GM10266 (cell line): ENCODE data around the gene SCAF8.

Experiments
- DNase-seq: peaks from one replicate; pipeline ENCODE4 v3.0.0; 2012; ENCODE audit errors: extremely low spot score
- TF ChIP-seq, protein P1 (sequence below): IDR thresholded peaks from 2 replicates; pipeline ENCODE4 v1.5.1; 2012; ENCODE audit warnings: mild to moderate bottlenecking, low read depth; ENCODE audit not compliant: control insufficient read depth, insufficient read depth; ENCODE audit errors: missing control alignments

SCAF8 gene

DNA sequence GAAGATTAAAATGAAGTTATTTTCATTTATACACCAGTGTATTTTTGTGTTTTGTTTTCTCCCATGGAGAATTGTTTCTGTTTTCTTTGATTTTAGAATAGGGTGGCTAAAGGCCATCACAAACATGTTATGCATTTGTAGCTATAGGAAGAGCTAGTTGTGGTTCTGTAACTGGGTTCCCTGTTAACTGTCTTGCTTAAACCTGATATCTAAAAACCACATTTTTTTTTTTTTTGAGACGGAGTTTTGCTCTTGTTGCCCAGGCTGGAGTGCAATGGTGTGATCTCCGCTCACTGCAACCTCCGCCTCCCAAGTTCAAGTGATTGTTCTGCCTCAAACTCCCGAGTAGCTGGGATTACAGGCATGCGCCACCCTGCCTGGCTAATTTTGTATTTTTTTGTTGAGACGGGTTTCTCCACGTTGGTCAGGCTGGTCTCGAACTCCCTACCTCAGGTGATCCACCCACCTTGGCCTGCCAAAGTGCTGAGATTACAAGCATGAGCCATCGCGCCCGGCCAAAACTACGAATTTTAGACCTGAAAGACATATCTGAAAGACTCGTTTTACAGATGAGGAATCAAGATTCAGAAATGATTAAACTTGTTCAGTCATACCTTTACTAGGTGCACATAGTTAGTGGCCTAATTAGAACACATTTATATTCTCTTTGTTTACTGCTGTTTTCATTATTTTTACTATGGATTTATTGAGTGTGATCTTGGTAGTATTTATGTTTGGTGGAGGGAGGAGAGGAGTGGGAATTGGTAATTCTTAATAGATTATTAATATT, 18.0 kb downstream of the SCAF8 start:
- DNase-seq, result no peak
- TF ChIP-seq, protein P1, sequence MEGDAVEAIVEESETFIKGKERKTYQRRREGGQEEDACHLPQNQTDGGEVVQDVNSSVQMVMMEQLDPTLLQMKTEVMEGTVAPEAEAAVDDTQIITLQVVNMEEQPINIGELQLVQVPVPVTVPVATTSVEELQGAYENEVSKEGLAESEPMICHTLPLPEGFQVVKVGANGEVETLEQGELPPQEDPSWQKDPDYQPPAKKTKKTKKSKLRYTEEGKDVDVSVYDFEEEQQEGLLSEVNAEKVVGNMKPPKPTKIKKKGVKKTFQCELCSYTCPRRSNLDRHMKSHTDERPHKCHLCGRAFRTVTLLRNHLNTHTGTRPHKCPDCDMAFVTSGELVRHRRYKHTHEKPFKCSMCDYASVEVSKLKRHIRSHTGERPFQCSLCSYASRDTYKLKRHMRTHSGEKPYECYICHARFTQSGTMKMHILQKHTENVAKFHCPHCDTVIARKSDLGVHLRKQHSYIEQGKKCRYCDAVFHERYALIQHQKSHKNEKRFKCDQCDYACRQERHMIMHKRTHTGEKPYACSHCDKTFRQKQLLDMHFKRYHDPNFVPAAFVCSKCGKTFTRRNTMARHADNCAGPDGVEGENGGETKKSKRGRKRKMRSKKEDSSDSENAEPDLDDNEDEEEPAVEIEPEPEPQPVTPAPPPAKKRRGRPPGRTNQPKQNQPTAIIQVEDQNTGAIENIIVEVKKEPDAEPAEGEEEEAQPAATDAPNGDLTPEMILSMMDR, result no peak

DNA sequence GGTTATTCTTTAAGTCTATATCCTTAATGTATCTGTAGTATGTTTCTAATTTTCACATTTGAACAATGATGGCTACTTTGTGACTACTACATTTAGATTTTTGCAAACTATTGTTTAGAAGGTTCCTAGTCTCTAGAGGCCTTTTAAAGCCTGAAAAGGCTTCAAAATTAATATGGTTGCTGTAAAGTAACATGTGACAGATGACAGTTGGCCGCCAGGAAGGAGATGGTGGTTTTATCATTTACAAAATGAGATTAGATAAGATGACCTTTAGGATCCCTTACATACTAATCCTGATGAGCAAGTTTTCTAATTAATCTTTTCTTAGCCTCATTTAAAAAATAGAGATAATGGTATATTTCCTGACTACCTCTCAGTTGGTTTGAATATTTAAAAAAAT, 18.8 kb downstream of the SCAF8 start:
- no peak for DNase-seq
- TF ChIP-seq, protein P1, result no peak

DNA sequence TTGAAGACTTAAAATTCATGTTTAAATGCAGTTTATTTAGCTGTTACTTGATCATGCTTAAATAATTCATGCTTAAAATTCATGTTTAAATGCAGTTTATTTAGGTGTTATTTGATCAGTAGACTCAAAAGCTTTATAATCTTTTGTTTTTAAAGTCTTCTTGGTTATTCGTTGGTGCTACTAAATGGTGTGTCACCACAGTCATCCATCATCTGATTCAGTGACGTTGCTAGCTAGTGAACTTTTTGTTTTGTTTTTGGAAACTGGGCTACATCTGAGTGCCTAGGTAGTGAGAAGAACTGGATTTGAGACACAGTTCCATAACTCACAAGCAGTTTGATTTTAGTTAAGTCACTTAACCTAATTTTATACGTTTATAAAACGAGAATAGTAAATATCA, 20.9 kb downstream of the SCAF8 start:
- DNase-seq, result no peak
- TF ChIP-seq, protein P1, result no peak

DNA sequence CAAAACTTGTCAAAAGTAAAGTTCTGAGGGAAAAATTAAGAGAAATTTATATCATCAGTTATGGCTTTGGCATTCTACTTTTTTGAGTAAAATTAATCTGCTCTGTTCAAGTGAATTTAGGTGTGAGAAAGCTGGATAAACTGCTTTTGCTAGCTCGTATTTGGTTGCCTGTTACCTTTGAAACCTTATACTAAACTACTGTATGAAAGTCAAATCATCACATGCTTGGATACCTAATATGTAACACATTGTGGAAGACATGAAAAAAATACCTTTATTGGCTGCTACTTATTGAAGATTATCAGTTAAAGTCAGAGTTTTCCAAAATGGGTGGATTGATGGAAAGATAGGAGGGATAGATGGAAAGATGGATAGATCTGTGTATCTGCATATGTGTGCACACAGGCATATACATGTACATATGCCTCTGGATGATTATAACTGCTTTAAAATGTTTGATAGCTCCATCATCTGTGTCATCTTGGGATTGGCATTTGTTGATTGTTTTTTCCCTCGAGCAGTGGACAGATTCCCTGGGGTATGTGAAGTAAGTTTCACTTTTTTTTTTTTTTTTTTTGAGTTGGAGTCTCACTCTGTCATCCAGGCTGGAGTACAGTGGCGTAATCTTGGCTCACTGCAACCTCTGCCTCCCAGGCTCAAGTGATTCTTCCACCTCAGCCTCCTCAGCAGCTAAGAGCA, 24.3 kb downstream of the SCAF8 start:
- TF ChIP-seq, protein P1, result no peak
- DNase-seq, result no peak

DNA sequence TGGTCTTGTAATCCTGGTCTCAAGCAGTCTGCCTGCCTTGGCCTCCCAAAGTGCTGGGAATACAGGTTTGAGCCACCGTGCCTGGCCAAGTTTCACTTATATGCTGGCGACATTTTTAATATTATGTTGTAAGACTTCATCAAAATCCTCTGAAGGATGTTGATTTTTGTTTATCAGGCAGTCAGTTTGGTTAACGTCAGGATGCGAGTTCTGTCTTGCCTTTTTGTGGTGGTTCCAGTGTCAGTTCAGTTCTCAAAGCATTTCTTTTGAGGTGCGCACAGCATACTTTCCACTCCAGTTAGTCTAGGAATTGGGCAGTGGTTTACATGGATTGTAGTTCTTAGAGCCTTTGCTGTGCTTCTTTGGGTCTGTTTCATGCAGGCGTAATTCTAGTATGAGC, 24.9 kb downstream of the SCAF8 start:
- DNase-seq, result no peak
- TF ChIP-seq, protein P1, result no peak

DNA sequence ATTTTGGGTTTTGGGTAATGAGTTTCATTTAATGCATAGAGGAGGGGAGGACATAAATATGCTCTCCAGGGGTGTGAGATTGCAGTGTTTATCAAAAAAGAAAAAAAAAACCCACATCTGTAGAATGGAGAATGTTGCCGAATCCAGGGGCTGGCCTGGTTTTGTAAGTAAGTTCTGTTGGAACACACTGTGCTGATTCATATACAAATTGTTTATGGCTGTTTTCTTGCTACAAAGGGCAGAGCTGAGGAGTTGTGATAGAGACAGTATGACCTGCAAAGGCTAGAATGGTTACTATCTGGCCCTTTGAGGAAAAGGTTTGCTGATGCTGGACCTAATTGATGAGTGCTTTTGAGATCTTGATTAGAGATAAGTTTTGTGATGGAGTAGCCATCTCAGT, 30.4 kb downstream of the SCAF8 start:
- no peak for DNase-seq
- TF ChIP-seq, protein P1, result no peak

DNA sequence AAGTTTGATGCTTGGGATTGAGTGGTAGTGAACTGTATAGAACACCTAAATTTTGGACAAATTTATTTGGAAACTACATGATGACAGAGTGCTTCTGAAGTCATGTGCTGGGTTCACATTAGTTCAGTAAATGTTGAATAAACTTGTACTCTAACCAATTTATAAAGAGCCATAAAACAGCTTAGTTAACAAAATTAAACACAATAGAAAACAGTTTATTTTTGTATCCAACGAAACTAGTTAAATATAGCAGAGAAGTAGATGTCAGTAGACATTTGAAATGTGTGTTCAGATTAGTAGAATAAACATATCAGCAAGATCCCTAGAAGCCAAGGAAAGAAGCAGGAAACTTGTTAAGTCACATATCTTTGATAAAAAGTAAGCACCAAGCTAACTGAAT, 32.1 kb downstream of the SCAF8 start:
- TF ChIP-seq, protein P1, result no peak
- no peak for DNase-seq
